DOHH2 (cell line): Measurements from ENCODE around the gene DOK6.

Experiments used
- CTCF ChIP-seq: fragments of 200-600 bp; sonication (generic); IDR thresholded peaks from one replicate; pipeline ENCODE4 v1.5.1; 2014; ENCODE audit warnings: antibody characterized with exemption, mild to moderate bottlenecking, low read depth, low read length; ENCODE audit not compliant: poor library complexity, severe bottlenecking
- EZH2phosphoT487 ChIP-seq: fragments of 200-600 bp; sonication (generic); IDR thresholded peaks from 2 replicates; pipeline ENCODE4 v1.6.1; 2017; ENCODE audit warnings: borderline replicate concordance, mild to moderate bottlenecking, antibody characterized with exemption, low read length, moderate library complexity, mixed read lengths

DNA sequence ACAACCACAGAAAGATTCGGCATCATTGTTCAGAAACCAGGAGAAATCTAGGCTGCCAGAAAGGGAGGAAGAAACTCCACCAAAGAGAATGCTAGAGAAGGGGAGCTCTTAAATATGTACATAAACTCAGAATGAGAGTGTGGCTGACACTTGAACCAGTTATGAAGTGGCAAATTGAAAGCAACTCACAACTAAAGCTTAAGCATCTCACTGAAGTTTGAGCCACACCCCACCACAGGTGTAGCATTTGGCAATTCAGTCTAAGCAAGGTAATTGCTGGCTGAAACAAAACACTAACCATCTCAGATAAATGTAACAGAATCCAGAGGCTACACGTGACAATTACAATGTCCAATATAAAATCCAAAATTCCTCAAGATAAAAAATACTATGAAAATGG lies 168.4 kb downstream of the DOK6 start:
- TF ChIP-seq CTCF: no peak
- no peak for TF ChIP-seq EZH2phosphoT487
